ENCODE results near the gene PLN.

DNA sequence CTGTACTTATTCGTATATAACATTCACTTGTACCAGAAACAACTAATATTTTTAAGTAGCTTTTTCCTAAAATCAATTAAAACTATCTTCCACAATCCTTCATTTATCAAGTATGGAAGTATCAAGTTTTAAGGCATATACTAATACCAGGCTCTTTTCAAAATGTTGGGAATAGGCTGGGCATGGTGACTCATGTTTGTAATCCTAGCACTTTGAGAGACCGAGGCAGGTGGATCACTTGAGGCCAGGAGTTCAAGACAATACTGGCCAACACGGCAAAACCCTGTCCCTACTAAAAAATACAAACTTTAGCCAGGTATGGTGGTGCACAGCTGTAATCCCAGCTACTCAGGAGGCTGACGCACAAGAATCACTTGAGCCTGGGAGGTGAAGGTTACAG lies 25.7 kb upstream of the PLN start:
- TF ChIP-seq CTCF (IDR thresholded peaks at IDR 0.05) (no peak), POLR2A (IDR thresholded peaks at IDR 0.05) (no peak), POLR2AphosphoS5 (IDR thresholded peaks at IDR 0.05; ENCODE audit: insufficient read depth in 1 of 2, low read depth in 1 of 2) (no peak)

Data from vagina (tissue), 2 donors.